ENCODE results near the gene SP1.

GRCh38 chr12:53414756-53415417 is 34.9 kb downstream of the SP1 start:
- TF ChIP-seq CTCF (conservative IDR thresholded peaks at IDR 0.05; ENCODE audit: low read depth, low read length) (no peak), RFX5 (IDR thresholded peaks at IDR 0.05; ENCODE audit: low read depth, low read length) (no peak), SMC3 (IDR thresholded peaks at IDR 0.05; ENCODE audit: low read depth, low read length) (no peak), MAZ (IDR thresholded peaks at IDR 0.05; ENCODE audit: borderline replicate concordance, low read depth, low read length) (no peak), POLR2A (IDR thresholded peaks at IDR 0.05; ENCODE audit: low read depth, low read length) (no peak), RAD21 (IDR thresholded peaks at IDR 0.05; ENCODE audit: low read length) (no peak), USF2 (IDR thresholded peaks at IDR 0.05; ENCODE audit: low read depth, low read length) (no peak), CEBPB (IDR thresholded peaks at IDR 0.05; ENCODE audit: low read depth, low read length) (no peak), BHLHE40 (IDR thresholded peaks at IDR 0.05; ENCODE audit: low read depth, low read length) (no peak), RCOR1 (IDR thresholded peaks at IDR 0.05; ENCODE audit: insufficient replicate concordance, low read length) (no peak), ELK1 (IDR thresholded peaks at IDR 0.05; ENCODE audit: borderline replicate concordance, low read depth, low read length) (no peak), FOS (IDR thresholded peaks at IDR 0.05; ENCODE audit: low read depth, low read length) (no peak), MXI1 (IDR thresholded peaks at IDR 0.05; ENCODE audit: borderline replicate concordance, low read depth, low read length) (no peak)

All from IMR-90 (cell line).